Stimulated activated CD4-positive, alpha-beta T cell treated with anti-CD3 and anti-CD28 coated beads, Interleukin-15, amount 100 ng/mL, for 48 hours (primary cell): ENCODE results near the gene EEF2.
"Not testable (repeated sequence)": the region's sequence is repeated elsewhere in the genome, so short reads cannot be mapped to it uniquely, and the experiment has no call there.

Experiments
- DNase-seq, 2 donors: peaks; one replicate each; pipeline ENCODE4 v3.0.0-alpha.2; 2020; ENCODE audit warnings: low read depth in 2 of 2

The EEF2 gene

DNA sequence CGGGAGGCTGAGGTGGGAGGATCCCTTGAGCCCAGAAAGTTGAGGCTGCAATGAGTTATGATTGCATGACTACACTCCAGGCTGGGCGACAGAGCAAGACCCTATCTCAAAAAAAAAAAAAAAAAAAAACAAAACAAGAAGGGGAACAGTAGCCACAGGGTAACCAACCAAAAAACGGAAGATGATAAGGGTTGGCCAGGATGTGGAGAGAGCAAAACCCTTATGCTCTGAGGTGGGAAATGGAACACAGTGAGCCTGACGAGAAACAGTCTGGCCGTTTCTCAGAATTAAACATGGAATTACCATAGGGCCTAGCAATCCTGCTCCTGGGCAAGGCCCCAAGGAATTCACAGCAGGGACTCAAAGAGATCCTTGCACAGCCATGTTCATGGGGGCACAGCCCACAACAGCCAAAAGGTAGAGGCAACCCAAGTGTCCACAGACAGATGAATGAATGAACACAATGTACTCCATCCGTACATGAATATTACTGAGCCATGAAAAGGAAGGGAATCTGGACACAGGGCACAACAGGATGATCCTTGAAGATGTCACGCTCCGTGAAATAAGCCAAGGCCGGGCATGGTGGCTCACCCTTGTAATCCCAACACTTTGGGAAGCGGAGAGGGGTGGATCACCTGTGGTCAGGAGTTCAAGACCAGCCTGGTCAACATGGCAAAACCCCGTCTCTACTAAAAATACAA, 41.1 kb downstream of the EEF2 start:
- no peak for DNase-seq

DNA sequence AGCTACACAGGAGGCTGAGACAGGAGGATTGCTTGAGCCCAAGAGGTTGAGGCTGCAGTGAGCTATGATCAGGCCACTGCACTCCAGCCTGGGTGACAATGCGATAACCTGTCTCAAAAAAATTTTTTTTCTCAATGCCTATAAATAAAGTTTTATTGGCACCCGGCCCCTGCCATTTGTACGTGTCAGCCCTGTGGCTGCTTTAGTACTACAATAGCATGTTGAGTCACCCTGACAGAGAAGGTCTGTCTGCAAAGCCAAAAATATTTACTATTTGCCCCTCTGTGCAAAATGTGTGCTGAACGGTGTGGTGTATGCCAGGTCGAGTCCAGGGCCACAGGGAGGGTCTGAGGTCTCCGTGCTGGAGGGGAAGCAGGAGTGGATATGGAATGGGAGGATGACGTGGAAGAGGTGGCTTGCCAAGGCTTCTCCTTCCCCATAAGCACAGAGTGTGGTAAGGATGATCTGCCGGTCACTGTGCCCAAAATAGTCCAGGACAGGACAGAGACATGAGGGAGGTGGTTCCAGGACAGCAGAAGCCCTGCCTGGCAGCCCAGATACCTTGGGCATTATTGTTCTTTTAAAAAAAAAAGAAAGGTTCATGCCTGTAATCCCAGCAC, 42.4 kb downstream of the EEF2 start:
- no peak for DNase-seq

DNA sequence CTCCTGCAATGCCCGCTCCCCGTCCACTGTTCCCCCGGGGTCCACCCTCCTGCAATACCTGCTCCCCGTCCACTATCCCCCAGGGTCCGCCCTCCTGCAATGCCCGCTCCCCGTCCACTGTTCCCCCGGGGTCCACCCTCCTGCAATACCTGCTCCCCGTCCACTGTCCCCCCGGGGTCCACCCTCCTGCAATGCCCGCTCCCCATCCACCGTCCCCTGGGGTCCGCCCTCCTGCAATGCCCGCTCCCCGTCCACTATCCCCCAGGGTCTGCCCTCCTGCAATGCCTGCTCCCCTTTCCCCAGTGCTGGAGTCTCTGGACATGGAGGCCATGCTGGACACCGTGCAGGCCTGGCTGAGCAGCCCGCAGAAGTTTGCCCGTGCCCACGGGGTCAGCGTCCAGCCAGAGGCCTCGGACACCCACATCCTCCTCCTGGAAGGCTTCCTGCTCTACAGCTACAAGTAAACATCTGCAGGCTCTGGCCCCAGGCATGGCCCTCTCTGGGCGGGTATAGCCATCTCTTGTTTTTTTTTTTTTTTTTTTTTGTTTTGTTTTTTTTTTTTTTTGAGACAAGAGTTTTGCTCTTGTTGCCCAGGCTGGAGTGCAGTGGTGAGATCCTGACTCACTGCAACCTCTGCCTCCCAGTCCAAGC, 46.8 kb downstream of the EEF2 start:
- DNase-seq, result not testable (repeated sequence)

DNA sequence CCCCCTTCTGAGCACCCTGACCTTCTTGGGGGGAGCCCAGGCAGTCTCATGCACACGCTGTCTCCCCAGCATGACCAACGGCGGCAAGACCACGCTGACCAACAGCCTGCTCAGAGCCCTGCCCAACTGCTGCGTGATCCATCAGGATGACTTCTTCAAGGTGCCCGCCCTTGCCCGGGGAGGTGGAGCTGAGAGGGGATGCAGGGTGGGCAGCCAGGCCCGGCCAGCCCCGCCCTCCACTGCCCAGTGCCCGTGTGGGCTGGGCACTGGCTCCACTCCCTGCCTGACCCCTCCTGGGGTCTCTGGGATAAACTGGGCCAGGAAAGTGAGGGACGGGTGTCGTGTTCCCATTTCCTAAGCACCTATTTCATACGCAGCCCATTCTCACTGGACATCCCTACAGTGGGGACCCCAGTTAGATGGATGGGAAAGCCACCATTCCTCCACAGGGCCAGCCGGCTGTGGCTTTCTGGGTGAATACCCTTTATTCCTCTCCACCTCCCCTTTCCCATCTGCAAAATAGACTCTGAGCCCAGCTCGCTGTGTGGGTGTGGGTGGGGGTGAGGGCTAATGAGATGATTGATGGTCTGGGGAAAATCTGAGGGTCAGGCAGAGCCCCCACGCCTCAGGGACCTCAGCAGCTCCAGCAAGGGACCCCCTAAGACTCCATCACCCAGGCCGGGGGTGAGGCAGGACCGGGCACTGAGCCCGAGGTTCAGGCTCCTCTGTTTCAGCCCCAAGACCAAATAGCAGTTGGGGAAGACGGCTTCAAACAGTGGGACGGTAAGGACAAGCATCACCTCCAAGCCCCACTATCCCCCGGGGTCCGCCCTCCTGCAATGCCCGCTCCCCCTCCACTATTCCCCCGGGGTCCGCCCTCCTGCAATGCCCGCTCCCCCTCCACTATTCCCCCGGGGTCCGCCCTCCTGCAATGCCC, 48.5 kb downstream of the EEF2 start:
- DNase-seq, result no peak

DNA sequence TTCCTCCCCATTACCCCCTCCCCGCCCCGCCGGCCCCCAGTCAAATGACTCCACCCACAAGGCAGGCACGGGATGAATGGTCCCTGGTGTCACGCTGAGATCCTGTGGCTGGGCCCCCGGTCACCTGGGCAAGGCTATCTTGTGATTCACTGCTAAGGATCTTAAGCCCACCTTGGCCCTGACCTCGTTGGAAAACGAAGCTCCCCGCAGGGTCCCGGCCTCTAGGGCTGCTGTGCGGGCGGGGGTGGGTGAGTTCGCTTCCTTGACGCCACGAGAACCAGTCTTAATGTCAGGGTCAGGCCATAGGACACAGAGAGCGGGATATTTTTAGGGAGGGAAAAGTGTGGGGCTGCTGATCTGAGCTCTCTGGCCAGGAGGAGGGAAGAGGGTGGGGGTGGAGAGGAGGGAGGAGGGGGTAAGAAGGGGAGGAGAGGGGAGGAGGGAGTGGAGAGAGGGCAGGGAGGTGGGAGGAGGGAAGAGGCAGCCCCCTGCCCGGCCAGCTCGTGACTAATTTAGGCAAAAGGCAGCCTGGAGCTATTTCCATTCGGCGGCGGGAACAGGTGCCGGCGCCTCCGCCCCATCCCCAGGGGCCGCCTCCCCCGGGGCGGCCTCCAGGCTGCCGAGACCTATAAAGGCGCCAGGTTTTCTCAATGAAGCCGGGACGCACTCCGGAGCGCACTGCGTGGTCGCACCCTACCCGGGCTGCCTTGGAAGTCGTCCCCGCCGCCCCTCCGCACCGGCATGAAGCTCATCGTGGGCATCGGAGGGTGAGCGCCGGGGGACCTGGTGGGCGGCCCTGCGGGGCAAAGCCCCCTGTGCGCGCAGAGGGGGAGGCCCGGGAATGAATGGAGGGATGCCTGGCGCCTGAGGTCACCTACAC, 52.1 kb downstream of the EEF2 start, which contains the start of gene NMRK2:
NMRK2 (plus strand) TSS at position 139 of the 880 bp plus-strand sequence; CDS start at position 742, 603 bp downstream.
- no peak for DNase-seq

DNA sequence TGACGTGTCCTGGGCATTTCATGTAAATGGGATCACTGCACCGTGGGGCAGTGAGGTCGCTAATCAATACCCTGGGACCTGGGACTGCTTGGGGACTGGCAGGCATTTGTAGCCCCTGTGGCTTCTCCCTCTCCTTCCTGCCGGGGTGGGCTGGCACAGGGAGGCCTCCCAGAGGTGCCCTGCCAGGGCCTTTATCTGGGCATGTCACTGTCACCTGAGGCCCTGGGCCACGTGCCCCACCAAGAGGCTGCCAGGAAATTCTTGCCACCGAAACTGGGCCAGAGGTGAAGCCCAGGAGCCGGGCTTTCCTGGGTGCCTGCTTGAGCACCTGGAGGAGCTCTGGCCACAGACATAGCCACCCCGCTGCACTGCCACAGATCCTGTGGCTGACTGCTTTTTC, 54.2 kb downstream of the EEF2 start:
- no peak for DNase-seq
